Endothelial cell of umbilical vein (primary cell): ENCODE results near the gene NDUFS1.
A peak's percentile ranks its signal among the peaks of the same experiment; 100 is the strongest.

Source experiments
- CTCF ChIP-seq, 2 donors: IDR thresholded peaks; 1 replicate in 1 of 2; 2 replicates in 1 of 2; pipeline ENCODE4 v1.5.1; 2011; ENCODE audit warnings: low read length in 2 of 2, mild to moderate bottlenecking in 2 of 2, moderate library complexity in 2 of 2, control low read depth in 1 of 2, inconsistent platforms in 1 of 2, low read depth in 1 of 2; ENCODE audit not compliant: insufficient read depth in 1 of 2; ENCODE audit errors: extremely low read depth in 1 of 2
- EZH2 ChIP-seq: IDR thresholded peaks from 2 replicates; pipeline ENCODE4 v1.6.1; 2012; ENCODE audit warnings: borderline replicate concordance, low read depth, mild to moderate bottlenecking, moderate library complexity, low read length, inconsistent platforms; ENCODE audit not compliant: severe bottlenecking
- GATA2 ChIP-seq: IDR thresholded peaks from 2 replicates; pipeline ENCODE4 v1.7.0; 2011; ENCODE audit warnings: low read depth, mild to moderate bottlenecking, moderate library complexity, mixed read lengths, low read length; ENCODE audit not compliant: insufficient read length, insufficient read depth
- MAX ChIP-seq: IDR thresholded peaks from 2 replicates; pipeline ENCODE4 v1.6.1; 2011; ENCODE audit not compliant: insufficient read depth, insufficient read length
- MYC ChIP-seq: IDR thresholded peaks from one replicate; pipeline ENCODE4 v1.6.1; 2011; ENCODE audit warnings: mild to moderate bottlenecking, low read depth, low read length
- POLR2A ChIP-seq: IDR thresholded peaks from 2 replicates; pipeline ENCODE4 v1.6.1; 2012; ENCODE audit warnings: low read depth, mild to moderate bottlenecking, control low read depth, low read length
- POLR2AphosphoS5 ChIP-seq: IDR thresholded peaks from 2 replicates; pipeline ENCODE4 v1.6.1; 2012; ENCODE audit warnings: low read depth, mild to moderate bottlenecking, control low read depth, low read length, moderate library complexity; ENCODE audit not compliant: insufficient read depth

DNA sequence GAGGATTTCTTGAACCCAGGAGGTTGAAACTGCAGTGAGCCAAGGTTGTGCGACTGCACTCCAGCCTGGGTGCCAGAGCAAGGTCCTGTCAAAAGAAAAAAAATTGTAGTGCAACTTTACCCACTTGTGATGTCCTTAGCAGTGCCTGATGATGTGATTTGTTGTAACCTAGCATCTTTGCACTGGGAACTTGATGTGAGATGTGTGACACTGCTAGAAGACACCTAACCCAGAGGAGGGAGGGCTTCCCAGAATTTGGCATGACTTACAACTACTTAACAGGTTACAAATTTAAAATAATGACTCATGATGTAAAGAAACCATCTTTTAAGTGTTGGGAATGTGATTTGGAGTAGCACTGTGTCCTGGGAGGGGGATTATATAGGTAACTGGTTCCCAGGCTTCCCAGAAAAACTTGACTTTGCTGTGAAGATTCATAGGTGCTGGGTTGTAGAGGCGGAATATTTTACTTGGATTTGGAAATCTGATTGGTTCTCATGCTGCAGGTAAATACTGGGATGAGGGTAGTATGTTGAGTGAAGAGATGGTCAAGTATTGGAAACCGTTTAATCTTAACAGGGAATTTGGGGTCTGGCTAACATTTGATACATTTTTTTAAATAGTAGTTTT lies 4.1 kb upstream of the NDUFS1 start:
- no peak for TF ChIP-seq CTCF (IDR thresholded peaks at IDR 0.05; ENCODE audit: extremely low read depth in 1 of 2, insufficient read depth in 1 of 2, low read depth in 1 of 2, low read length in 2 of 2)
- TF ChIP-seq MYC, result no peak
- TF ChIP-seq EZH2, result no peak
- no peak for TF ChIP-seq POLR2A
- peak; percentile 14 for TF ChIP-seq POLR2AphosphoS5
- TF ChIP-seq GATA2, result no peak
- TF ChIP-seq MAX, result no peak
